Vagina (tissue), 2 donors: ENCODE measurements around the gene SLC39A11. TPM values are rescaled to one million over a fixed set of nuclear protein-coding genes. Genes with fewer than 3 reads are reported as not detected.

Source experiments
- DNase-seq, 2 donors: peaks; one replicate each; pipeline ENCODE4 v3.0.0-alpha.2; 2017; ENCODE audit errors: extremely low spot score in 2 of 2
- H3K27ac ChIP-seq: fragments of 200-600 bp; sonication (generic); one replicate; pipeline ENCODE4 v1.5.1; 2019
- H3K27me3 ChIP-seq: fragments of 200-600 bp; sonication (generic); one replicate; pipeline ENCODE4 v1.5.1; 2019
- H3K36me3 ChIP-seq, 2 donors: fragments of 200-600 bp; sonication (generic); one replicate each; pipeline ENCODE4 v1.5.1; 2017 to 2019
- H3K4me1 ChIP-seq: fragments of 200-600 bp; sonication (generic); one replicate; pipeline ENCODE4 v1.5.1; 2019
- H3K4me3 ChIP-seq, 2 donors: fragments of 200-600 bp; sonication (generic); 1 replicate in 1 of 2; 2 replicates in 1 of 2; pipeline ENCODE4 v1.5.1; 2016 to 2019
- H3K9me3 ChIP-seq: fragments of 200-600 bp; sonication (generic); one replicate; pipeline ENCODE4 v1.5.1; 2019
- POLR2A ChIP-seq, 2 donors: fragments of 450-650 bp; IDR thresholded peaks; one replicate each; pipeline ENCODE4 v1.6.1; 2017; ENCODE audit warnings: antibody characterized with exemption in 2 of 2, mild to moderate bottlenecking in 2 of 2, moderate library complexity in 2 of 2
- POLR2AphosphoS5 ChIP-seq, 2 donors: sonication (generic); formaldehyde crosslinking; IDR thresholded peaks; one replicate each; pipeline ENCODE4 v1.9.0; 2017; ENCODE audit warnings: antibody characterized with exemption in 2 of 2, mild to moderate bottlenecking in 2 of 2, low read depth in 1 of 2; ENCODE audit not compliant: insufficient read depth in 1 of 2
- intact Hi-C: fragments of 100-400 bp; cut with DNase I; formaldehyde crosslinking; loops from one replicate; pipeline ENCODE4 v1.15.1; 2023
- total RNA-seq: library from RNA; depleted of rRNA; stranded (reverse); fragments of >200 nt; gene quantifications from one replicate; pipeline ENCODE4 v1.2.3, GENCODE V29; 2016
- TF ChIP-seq, protein P1 (sequence below), 3 experiments: fragments of 450-650 bp in 2 of 3; fragments of 200-600 bp in 1 of 3; sonication (generic) in 1 of 3; IDR thresholded peaks; one replicate each; pipeline ENCODE4 v1.5.1; 2017 to 2019; ENCODE audit warnings: antibody characterized with exemption in 3 of 3, mild to moderate bottlenecking in 2 of 3, moderate library complexity in 2 of 3

The SLC39A11 gene
- total RNA-seq, 1 donor from 2014 or later, result 22.6 TPM

DNA sequence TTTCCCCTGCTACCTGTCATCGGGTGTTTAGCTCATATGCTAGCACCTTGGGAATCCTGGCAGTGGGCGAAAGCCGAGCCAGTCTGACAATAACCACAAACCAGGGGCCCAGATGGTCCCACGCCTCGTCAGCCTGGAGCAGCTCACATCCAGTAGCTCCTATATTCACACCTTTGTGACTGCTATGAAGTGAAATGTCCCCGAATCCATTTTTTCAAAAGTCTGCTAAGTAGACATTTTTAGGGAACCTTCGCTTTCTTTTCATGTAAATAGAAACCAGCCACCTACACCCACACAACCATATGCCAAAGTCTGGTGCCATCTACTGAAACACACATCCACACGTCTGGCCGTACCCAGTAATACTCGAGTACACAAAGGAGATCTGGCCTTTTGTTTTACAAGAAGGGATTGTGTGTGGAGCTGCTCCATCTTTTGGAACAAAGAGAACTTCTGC lies 176.8 kb downstream of the SLC39A11 start:
- TF ChIP-seq POLR2AphosphoS5 (IDR thresholded peaks at IDR 0.05; ENCODE audit: insufficient read depth in 1 of 2, low read depth in 1 of 2) (no peak), POLR2A (IDR thresholded peaks at IDR 0.05) (no peak)
- Histone ChIP-seq H3K27ac (no peak overlapping the region), H3K4me1 (no peaks in the 10 kb centered on the region), H3K9me3 (no peaks in the 10 kb centered on the region), H3K36me3 (no peaks in the 10 kb centered on the region), H3K4me3 (no peak overlapping the region), H3K27me3 (no peaks in the 10 kb centered on the region)
- no peak for DNase-seq
- intact Hi-C loops, result no loop called here

DNA sequence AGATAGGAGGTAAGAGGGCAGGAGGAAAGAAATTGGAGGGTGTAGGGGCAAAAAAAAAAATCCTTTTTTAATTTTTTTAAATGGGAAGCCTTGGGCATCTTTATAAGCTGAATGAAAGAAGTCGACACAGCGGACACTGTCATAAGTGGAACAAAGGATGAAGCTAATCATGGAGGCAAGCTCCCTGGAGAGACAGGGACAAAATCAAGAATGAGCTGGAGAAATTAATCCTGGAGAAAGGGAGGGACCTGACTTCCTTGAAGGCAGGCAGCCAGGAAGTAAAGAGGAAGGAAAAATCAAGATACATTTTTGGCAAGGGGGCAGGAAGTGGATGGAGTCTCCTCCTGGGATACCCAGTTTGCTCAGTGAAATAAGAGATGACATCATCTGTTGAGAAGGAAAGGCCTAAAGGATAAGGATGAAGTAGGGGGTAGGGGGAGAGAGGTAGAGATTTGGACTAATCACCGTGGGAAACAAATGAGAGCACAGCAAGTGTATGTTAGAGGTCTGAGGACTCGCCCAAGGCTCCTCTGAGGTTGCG lies 179.3 kb downstream of the SLC39A11 start:
- H3K4me1 ChIP-seq, result no peaks in the 10 kb centered on the region
- H3K4me3 ChIP-seq, result no peak overlapping the region
- no peaks in the 10 kb centered on the region for H3K36me3 ChIP-seq
- H3K27ac ChIP-seq, result no peak overlapping the region
- H3K27me3 ChIP-seq, result no peaks in the 10 kb centered on the region
- no peak for DNase-seq
- intact Hi-C loops, result no loop called here
- TF ChIP-seq POLR2AphosphoS5 (IDR thresholded peaks at IDR 0.05; ENCODE audit: insufficient read depth in 1 of 2, low read depth in 1 of 2), result no peak
- no peak for TF ChIP-seq POLR2A (IDR thresholded peaks at IDR 0.05)
- TF ChIP-seq, protein P1, sequence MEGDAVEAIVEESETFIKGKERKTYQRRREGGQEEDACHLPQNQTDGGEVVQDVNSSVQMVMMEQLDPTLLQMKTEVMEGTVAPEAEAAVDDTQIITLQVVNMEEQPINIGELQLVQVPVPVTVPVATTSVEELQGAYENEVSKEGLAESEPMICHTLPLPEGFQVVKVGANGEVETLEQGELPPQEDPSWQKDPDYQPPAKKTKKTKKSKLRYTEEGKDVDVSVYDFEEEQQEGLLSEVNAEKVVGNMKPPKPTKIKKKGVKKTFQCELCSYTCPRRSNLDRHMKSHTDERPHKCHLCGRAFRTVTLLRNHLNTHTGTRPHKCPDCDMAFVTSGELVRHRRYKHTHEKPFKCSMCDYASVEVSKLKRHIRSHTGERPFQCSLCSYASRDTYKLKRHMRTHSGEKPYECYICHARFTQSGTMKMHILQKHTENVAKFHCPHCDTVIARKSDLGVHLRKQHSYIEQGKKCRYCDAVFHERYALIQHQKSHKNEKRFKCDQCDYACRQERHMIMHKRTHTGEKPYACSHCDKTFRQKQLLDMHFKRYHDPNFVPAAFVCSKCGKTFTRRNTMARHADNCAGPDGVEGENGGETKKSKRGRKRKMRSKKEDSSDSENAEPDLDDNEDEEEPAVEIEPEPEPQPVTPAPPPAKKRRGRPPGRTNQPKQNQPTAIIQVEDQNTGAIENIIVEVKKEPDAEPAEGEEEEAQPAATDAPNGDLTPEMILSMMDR (IDR thresholded peaks at IDR 0.05), result no peak
- H3K9me3 ChIP-seq, result no peaks in the 10 kb centered on the region

DNA sequence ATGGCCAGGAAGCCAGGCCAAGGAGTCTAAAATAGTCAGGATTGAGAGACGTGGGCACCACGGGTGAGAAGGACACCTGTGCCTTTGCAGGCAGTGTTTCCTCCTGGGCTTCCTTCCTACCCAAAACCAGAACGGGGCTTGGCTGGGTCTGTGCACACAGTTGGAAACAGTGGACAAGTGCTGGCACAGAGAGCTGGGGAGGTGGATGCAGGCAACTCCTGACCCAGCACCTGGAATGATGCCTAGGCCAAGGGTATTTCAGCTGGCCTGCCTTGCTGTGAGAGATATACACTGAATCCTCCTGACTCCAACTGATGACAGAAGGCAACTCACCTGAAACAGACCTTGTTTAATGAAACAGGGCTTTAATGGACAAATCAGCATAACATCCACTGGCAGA lies 186.2 kb downstream of the SLC39A11 start:
- no peak for DNase-seq
- no peak overlapping the region for H3K27ac ChIP-seq
- TF ChIP-seq POLR2A (IDR thresholded peaks at IDR 0.05) (no peak), POLR2AphosphoS5 (IDR thresholded peaks at IDR 0.05; ENCODE audit: insufficient read depth in 1 of 2, low read depth in 1 of 2) (no peak)
- TF ChIP-seq, protein P1 (IDR thresholded peaks at IDR 0.05), result no peak
- H3K4me3 ChIP-seq, result no peak overlapping the region
- intact Hi-C loops, result no loop called here
- no peaks in the 10 kb centered on the region for H3K4me1 ChIP-seq
- no peaks in the 10 kb centered on the region for H3K9me3 ChIP-seq
- no peaks in the 10 kb centered on the region for H3K27me3 ChIP-seq
- H3K36me3 ChIP-seq, result no peaks in the 10 kb centered on the region

DNA sequence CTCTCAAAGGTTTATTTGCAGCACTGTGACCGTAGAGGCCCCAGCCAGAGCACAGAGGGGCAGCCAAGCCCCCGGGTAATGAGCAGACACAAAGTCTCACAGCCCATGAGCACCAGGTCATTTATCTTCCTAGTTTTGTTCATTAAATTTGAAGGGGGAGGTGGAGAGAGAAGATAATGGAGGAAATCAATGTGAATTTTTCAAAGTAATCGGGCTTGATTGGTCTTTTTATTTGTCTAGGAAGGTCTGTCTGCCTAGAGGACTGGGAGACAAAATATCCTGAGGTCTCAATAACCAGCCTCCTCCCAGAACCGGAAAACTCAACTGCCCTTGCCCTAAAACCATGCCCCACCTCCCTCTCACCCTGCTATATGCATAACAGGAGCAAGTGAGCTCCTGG lies 189.0 kb downstream of the SLC39A11 start:
- intact Hi-C loops, result no loop called here
- DNase-seq, result no peak
- no peaks in the 10 kb centered on the region for H3K27me3 ChIP-seq
- TF ChIP-seq, protein P1 (IDR thresholded peaks at IDR 0.05), result no peak
- TF ChIP-seq POLR2A (IDR thresholded peaks at IDR 0.05), result no peak
- no peak for TF ChIP-seq POLR2AphosphoS5 (IDR thresholded peaks at IDR 0.05; ENCODE audit: insufficient read depth in 1 of 2, low read depth in 1 of 2)
- no peaks in the 10 kb centered on the region for H3K4me1 ChIP-seq
- H3K9me3 ChIP-seq, result no peaks in the 10 kb centered on the region
- H3K27ac ChIP-seq, result no peak overlapping the region
- H3K36me3 ChIP-seq, result no peaks in the 10 kb centered on the region
- no peak overlapping the region for H3K4me3 ChIP-seq

DNA sequence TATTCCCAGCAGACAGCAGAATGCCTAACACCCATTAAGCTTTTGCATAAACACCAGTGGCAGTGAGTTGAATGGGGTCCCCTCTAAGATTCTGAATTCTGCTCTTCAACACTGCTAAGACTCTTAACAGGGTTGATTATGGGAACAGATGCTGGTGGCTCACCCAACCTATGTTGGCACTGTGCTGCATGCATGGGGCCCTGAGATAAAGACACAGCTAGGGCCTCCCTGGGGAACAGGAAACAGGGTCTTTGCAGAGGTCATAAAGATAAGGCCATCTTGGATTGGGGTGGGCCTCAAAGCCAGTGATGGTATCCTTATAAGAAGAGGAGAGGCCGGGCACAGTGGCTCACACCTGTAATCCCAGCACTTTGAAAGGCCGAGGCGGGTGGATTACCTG lies 190.8 kb downstream of the SLC39A11 start:
- intact Hi-C loops, result no loop called here
- H3K27me3 ChIP-seq, result no peaks in the 10 kb centered on the region
- TF ChIP-seq POLR2A (IDR thresholded peaks at IDR 0.05), result no peak
- TF ChIP-seq POLR2AphosphoS5 (IDR thresholded peaks at IDR 0.05; ENCODE audit: insufficient read depth in 1 of 2, low read depth in 1 of 2), result no peak
- TF ChIP-seq, protein P1 (IDR thresholded peaks at IDR 0.05), result no peak
- H3K4me3 ChIP-seq, result no peak overlapping the region
- H3K4me1 ChIP-seq, result no peaks in the 10 kb centered on the region
- H3K9me3 ChIP-seq, result no peaks in the 10 kb centered on the region
- no peak overlapping the region for H3K27ac ChIP-seq
- no peaks in the 10 kb centered on the region for H3K36me3 ChIP-seq
- DNase-seq, result no peak
